Measurements from ENCODE around the gene SLC24A4.

DNA sequence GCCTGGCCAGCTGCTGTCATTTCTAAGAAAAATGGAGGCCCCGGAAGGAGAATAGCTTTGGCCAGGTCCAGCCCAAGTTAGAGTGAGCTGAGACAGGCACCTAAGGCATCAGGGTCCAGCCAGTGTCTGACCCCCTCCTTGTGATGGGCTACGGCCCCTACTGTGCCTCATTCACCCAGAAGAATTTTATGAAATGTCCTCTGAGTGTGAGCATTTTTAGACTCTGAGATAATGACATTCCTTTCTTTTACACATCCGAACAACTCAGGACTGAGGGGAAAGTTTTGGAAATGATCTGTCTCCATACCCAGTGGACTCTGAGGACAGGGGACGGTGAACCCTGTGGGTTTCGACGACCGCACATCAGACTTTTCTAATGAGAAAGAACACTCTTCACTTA is 50.4 kb downstream of the SLC24A4 start:
- TF ChIP-seq, protein P1, sequence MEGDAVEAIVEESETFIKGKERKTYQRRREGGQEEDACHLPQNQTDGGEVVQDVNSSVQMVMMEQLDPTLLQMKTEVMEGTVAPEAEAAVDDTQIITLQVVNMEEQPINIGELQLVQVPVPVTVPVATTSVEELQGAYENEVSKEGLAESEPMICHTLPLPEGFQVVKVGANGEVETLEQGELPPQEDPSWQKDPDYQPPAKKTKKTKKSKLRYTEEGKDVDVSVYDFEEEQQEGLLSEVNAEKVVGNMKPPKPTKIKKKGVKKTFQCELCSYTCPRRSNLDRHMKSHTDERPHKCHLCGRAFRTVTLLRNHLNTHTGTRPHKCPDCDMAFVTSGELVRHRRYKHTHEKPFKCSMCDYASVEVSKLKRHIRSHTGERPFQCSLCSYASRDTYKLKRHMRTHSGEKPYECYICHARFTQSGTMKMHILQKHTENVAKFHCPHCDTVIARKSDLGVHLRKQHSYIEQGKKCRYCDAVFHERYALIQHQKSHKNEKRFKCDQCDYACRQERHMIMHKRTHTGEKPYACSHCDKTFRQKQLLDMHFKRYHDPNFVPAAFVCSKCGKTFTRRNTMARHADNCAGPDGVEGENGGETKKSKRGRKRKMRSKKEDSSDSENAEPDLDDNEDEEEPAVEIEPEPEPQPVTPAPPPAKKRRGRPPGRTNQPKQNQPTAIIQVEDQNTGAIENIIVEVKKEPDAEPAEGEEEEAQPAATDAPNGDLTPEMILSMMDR (IDR thresholded peaks at IDR 0.05) = no peak
- no peak for TF ChIP-seq POLR2A (IDR thresholded peaks at IDR 0.05)

All from uterus (tissue), 2 donors.